Progenitor cell of endocrine pancreas (in vitro differentiated cells): ENCODE results near the gene GRM4. TPM values are rescaled to one million over a fixed set of nuclear protein-coding genes. Genes with fewer than 3 reads are reported as not detected.
"Not testable (repeated sequence)": the region's sequence is repeated elsewhere in the genome, so short reads cannot be mapped to it uniquely, and the experiment has no call there.

ENCODE experiments used
- DNase-seq: peaks from one replicate; pipeline ENCODE4 v3.0.0; 2021; ENCODE audit warnings: low spot score; ENCODE audit not compliant: unreplicated experiment
- H3K27ac Mint-ChIP-seq: 2 replicates; pipeline ENCODE4 v1.8.0; 2021; ENCODE audit warnings: mild to moderate bottlenecking, moderate library complexity, mixed read lengths
- H3K27me3 Mint-ChIP-seq: 2 replicates; pipeline ENCODE4 v1.8.0; 2021; ENCODE audit warnings: mixed read lengths
- H3K36me3 Mint-ChIP-seq: 2 replicates; pipeline ENCODE4 v1.8.0; 2022; ENCODE audit warnings: mixed read lengths; ENCODE audit not compliant: insufficient read depth
- H3K4me1 Mint-ChIP-seq: 2 replicates; pipeline ENCODE4 v1.8.0; 2021; ENCODE audit warnings: low read depth, mixed read lengths
- H3K4me3 Mint-ChIP-seq: 2 replicates; pipeline ENCODE4 v1.8.0; 2021; ENCODE audit warnings: low read depth, mild to moderate bottlenecking, moderate library complexity, mixed read lengths
- H3K9me3 Mint-ChIP-seq: 2 replicates; pipeline ENCODE4 v1.8.0; 2021; ENCODE audit warnings: low read depth, mixed read lengths
- total RNA-seq: library from RNA; stranded (reverse); gene quantifications from 2 replicates; pipeline ENCODE4 v1.2.1, GENCODE V29; 2021
- TF ChIP-seq, protein P1 (sequence below): fragments of 200-600 bp; sonication (generic); IDR thresholded peaks from one replicate; pipeline ENCODE4 v1.5.0; 2021; ENCODE audit warnings: antibody characterized with exemption, mild to moderate bottlenecking; ENCODE audit not compliant: unreplicated experiment

GRM4 gene
- total RNA-seq, 1 donor from 2014 or later = 0.38 TPM

DNA sequence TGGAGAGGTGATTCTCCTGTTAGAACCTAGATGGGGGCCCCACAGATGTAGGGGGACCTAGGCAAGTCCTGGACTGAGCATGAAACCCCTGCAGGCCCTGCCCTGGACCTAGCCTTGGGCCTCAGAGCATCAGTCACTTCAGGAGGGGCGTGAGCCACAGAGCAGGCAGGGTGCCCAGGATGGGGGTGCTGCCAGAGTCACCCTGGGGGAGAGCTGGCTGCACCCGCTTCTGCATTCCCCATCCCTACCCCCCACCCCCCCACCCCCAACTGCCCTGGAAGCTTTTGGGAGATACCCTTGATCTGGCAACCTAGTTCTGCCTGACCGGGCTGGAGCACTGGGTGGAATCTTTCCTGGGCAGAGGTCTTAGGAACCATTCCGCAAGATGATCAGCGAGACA, 125.6 kb downstream of the GRM4 start:
- Mint-ChIP-seq H3K4me3 (no peak overlapping the region), H3K9me3 (no peaks in the 10 kb centered on the region), H3K36me3 (no peaks in the 10 kb centered on the region), H3K27ac (no peak overlapping the region), H3K4me1 (peaks cover 9% of the 10 kb centered on the region), H3K27me3 (peaks cover 42% of the 10 kb centered on the region)
- DNase-seq = no peak
- TF ChIP-seq, protein P1, sequence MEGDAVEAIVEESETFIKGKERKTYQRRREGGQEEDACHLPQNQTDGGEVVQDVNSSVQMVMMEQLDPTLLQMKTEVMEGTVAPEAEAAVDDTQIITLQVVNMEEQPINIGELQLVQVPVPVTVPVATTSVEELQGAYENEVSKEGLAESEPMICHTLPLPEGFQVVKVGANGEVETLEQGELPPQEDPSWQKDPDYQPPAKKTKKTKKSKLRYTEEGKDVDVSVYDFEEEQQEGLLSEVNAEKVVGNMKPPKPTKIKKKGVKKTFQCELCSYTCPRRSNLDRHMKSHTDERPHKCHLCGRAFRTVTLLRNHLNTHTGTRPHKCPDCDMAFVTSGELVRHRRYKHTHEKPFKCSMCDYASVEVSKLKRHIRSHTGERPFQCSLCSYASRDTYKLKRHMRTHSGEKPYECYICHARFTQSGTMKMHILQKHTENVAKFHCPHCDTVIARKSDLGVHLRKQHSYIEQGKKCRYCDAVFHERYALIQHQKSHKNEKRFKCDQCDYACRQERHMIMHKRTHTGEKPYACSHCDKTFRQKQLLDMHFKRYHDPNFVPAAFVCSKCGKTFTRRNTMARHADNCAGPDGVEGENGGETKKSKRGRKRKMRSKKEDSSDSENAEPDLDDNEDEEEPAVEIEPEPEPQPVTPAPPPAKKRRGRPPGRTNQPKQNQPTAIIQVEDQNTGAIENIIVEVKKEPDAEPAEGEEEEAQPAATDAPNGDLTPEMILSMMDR = no peak

DNA sequence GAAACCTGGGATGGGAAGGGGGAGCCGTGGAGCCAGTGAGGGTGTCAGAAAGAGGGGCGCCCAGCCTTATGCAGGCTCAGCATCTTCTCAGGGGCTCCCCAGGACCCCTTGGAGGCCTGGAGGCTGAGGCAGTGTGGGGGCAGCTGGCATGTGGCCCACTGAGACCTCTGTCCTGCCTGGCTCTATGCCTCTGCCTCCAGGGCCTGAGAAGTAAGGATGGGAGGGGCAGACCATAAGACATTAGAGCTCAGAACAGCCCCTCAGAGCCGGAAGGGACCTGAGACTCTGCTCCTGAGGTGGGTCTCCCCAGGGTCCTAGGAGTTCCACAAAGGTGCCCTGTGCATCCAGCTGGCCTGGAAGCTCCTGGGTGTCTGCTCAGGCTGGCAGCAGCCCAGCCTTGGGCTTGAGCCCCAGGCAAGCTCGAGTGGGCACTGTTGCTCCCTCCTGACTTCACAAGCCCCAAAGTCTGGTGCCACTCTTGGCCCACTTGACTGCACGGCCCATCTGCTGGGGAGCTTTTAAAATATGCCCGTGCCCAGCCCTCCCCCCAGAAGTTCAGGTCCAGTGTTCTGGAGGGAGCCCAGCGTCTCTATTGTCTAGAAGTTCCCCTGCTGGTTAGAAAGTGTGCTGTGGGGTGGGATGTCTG, 126.8 kb downstream of the GRM4 start:
- no peak overlapping the region for H3K4me3 Mint-ChIP-seq
- H3K27me3 Mint-ChIP-seq = peaks cover 38% of the 10 kb centered on the region
- no peaks in the 10 kb centered on the region for H3K36me3 Mint-ChIP-seq
- H3K4me1 Mint-ChIP-seq = peaks cover 6% of the 10 kb centered on the region
- no peaks in the 10 kb centered on the region for H3K9me3 Mint-ChIP-seq
- TF ChIP-seq, protein P1 = no peak
- no peak overlapping the region for H3K27ac Mint-ChIP-seq
- DNase-seq = no peak

DNA sequence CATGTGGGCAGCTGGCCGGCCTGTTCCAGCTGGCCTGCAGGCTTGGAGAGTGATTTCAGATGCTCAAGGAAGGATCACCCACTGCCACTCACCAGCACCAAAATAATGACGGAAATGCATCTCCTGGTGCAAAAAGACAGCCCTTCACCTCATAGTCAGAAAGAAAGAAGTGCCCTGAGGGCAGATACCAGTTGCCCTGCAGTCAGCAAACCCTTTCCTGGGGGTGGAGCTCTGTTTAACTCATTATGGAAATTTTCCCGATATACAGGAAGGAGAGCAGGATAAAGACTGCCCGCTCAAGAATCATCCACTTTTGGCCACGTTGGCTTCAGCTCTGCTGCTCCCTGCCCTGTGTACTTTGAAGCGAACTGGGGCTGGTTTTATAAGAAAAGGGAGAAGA, 127.9 kb downstream of the GRM4 start:
- peaks cover 32% of the 10 kb centered on the region for H3K27me3 Mint-ChIP-seq
- H3K4me3 Mint-ChIP-seq = no peak overlapping the region
- no peaks in the 10 kb centered on the region for H3K9me3 Mint-ChIP-seq
- no peak overlapping the region for H3K27ac Mint-ChIP-seq
- H3K4me1 Mint-ChIP-seq = peaks cover 6% of the 10 kb centered on the region
- H3K36me3 Mint-ChIP-seq = no peaks in the 10 kb centered on the region
- DNase-seq = no peak
- TF ChIP-seq, protein P1 = no peak

DNA sequence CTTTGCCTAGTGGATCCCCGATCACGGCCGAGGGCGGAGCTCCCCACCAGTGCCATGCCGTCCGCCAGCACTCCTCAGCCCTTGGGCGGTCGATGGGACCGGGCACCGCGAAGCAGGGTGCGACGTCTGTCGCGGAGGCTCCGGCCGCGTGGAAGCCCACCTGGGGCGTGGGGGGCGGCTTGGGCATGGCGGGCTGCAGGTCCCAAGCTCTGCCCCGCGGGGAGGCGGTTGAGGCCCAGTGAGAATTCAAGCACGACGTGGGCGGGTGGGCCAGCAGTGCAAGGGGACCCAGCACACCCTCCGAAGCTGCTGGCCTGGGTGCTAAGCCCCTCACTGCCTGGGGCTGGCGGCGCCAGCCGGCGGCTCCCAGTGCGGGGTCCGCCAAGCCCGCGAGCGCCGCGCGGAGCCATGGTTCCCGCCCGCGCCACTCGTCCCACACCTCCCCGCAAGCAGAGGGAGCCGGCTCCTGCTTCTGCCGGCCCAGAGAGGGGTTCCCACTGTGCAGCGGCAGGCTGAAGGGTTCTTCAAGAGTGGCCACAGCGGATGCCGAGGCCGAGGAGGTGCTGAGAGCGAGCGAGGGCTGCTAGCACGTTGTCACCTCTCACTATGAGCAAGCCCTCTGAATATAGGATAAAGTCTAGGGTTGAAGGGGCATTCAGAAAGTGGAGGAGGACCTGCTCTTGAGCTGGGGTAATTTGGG, 128.6 kb downstream of the GRM4 start:
- peaks cover 26% of the 10 kb centered on the region for H3K27me3 Mint-ChIP-seq
- no peaks in the 10 kb centered on the region for H3K36me3 Mint-ChIP-seq
- no peaks in the 10 kb centered on the region for H3K9me3 Mint-ChIP-seq
- H3K27ac Mint-ChIP-seq = no peak overlapping the region
- no peak for DNase-seq
- TF ChIP-seq, protein P1 = no peak
- H3K4me3 Mint-ChIP-seq = no peak overlapping the region
- peaks cover 4% of the 10 kb centered on the region for H3K4me1 Mint-ChIP-seq

DNA sequence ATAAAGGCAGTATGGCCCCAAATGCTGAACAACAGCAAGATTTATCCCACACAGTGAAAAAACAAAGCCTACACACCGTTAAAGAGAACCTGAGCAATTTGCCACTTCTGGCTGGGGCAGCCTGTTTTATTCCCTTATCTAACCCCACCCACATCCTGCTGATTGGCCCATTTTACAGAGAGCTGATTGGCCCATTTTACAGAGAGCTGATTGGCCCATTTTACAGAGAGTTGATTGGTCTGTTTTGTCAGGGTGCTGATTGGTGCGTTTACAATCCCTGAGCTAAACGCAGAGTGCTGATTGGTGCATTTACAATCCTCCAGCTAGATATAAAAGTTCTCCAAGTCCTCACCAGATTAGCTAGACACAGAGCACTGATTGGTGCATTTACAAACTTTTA, 129.3 kb downstream of the GRM4 start:
- H3K4me1 Mint-ChIP-seq, H3K36me3 Mint-ChIP-seq, H3K9me3 Mint-ChIP-seq, H3K4me3 Mint-ChIP-seq, H3K27ac Mint-ChIP-seq, DNase-seq: not testable (repeated sequence)
- peaks cover 21% of the 10 kb centered on the region for H3K27me3 Mint-ChIP-seq

DNA sequence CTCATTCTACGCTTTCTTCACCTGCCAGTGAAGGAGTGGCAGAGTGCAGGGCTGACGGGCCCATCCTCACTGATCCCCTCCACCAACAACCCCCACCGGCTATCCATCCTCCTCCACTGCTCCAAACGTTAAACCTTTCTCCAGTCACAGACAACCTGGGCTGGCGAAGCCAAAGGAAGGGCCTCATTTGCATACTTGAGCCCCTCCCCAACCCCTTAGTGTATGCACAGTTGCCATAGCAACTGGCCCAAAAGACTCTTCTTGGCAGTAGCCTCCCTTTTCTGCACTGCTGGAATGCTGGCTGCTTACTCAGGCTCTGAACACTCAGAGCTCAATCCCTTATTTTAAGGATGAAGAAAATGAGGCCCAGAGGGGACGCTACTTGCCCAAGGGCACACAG, 130.3 kb downstream of the GRM4 start:
- Mint-ChIP-seq H3K27ac (no peak overlapping the region), H3K4me1 (no peaks in the 10 kb centered on the region), H3K4me3 (no peak overlapping the region), H3K9me3 (no peaks in the 10 kb centered on the region), H3K27me3 (peaks cover 19% of the 10 kb centered on the region), H3K36me3 (no peaks in the 10 kb centered on the region)
- TF ChIP-seq, protein P1 = no peak
- no peak for DNase-seq
